ENCODE data around the gene GPR50.

GPR50 gene

DNA sequence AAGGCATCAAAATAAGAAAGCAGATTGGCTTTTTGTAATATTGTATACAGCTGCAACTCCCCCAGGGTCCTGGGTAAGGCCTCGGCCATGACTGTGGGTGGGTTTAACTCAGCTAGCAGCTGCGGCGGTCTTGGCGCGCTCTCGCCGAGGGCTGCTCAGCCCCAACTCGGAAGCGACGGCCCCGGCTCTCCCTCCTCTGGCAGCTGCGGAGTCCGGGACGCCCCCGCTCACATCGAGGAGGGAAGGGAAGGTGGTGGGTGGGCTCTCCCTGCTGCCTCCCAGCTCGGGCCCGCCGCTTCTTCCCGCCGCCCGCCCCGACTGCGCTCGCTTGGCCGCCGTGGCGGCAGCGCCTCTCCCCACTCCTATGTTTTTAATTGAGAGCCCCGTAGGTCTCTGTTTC is 51.2 kb downstream of the GPR50 start:
- no peak for DNase-seq (ENCODE audit: low read depth)

DNA sequence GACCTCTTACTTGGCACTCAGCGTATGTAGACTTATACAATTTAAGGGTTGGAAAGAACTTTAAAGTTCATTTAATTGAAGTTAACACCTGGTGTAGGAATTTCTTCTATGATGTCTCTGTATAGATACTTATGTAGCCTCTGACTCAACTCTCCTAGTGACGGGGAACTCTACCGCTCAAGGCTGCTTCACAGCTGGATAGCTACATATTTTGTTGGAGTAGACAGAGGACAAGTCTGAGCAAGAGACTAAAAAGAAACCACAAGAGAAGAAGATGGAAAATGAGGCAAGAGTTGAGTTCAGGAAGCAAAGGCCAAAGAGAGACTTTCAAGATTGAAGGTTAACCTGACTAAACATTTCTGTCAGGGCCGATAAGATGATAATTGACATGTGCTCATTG is 52.6 kb downstream of the GPR50 start:
- no peak for DNase-seq (ENCODE audit: low read depth)
